GM13976 (cell line): ENCODE data around the gene SAMD8.
"Not testable (repeated sequence)": the region's sequence is repeated elsewhere in the genome, so short reads cannot be mapped to it uniquely, and the experiment has no call there.

Source experiments
- DNase-seq: peaks from one replicate; pipeline ENCODE4 v3.0.0; 2012; ENCODE audit warnings: low spot score
- in situ Hi-C: fragments of 300-500 bp; cut with MboI; formaldehyde crosslinking; loops from one replicate; pipeline ENCODE4 v1.12.0; 2022; ENCODE audit warnings: low sequenced_read_pairs, mixed read lengths, inconsistent platforms; ENCODE audit not compliant: unreplicated experiment
- TF ChIP-seq, protein P1 (sequence below): IDR thresholded peaks from 2 replicates; pipeline ENCODE4 v1.5.1; 2012; ENCODE audit warnings: borderline replicate concordance, mild to moderate bottlenecking; ENCODE audit not compliant: insufficient read depth; ENCODE audit errors: extremely low read depth, missing control alignments, control extremely low read depth

The SAMD8 gene

DNA sequence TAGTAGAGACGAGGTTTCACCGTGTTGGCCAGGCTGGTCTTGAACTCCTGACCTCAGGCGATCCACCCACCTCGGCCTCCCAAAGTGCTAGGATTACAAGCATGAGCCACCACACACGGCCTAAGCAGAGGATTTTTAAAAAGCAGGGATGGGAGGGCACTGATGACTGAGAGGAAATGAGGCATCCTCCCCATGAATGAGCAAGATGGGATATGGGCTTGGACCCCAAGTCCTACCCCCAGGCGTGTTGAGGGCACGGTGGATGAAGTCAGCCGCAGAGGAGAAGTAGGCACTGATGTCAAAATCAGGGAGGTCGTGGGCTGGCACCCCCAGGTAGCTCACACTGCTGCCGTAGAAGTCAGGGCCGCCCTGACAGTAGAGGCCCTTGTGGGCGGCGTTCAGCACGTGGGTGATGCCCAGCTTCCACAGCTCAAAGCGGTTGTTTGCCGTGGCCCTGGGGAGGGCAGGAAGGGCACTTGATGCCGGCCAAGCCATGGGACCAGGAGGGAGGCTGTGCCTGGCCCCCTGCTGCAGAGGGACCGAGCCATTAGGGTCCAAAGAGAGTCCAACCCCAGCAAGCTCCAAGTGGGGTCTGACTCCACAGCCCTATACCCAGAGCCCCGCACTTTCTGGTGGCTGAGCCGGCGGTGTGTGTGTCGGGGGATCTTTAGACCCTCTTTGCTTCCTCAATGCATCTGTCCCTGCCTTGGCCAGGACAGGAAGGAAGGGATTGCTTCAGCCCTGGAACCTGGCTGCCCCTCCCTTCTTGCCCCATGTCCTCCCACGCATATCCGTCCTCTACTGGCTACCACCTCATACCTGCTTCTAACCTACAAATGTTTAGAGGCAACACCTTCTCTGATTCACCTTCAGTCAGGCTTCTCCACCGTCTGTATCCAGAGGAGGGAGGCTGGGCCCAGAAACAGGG lies 3.4 kb upstream of the SAMD8 start:
- no peak for DNase-seq
- TF ChIP-seq, protein P1, sequence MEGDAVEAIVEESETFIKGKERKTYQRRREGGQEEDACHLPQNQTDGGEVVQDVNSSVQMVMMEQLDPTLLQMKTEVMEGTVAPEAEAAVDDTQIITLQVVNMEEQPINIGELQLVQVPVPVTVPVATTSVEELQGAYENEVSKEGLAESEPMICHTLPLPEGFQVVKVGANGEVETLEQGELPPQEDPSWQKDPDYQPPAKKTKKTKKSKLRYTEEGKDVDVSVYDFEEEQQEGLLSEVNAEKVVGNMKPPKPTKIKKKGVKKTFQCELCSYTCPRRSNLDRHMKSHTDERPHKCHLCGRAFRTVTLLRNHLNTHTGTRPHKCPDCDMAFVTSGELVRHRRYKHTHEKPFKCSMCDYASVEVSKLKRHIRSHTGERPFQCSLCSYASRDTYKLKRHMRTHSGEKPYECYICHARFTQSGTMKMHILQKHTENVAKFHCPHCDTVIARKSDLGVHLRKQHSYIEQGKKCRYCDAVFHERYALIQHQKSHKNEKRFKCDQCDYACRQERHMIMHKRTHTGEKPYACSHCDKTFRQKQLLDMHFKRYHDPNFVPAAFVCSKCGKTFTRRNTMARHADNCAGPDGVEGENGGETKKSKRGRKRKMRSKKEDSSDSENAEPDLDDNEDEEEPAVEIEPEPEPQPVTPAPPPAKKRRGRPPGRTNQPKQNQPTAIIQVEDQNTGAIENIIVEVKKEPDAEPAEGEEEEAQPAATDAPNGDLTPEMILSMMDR: no peak
- in situ Hi-C loops: no loop called here

DNA sequence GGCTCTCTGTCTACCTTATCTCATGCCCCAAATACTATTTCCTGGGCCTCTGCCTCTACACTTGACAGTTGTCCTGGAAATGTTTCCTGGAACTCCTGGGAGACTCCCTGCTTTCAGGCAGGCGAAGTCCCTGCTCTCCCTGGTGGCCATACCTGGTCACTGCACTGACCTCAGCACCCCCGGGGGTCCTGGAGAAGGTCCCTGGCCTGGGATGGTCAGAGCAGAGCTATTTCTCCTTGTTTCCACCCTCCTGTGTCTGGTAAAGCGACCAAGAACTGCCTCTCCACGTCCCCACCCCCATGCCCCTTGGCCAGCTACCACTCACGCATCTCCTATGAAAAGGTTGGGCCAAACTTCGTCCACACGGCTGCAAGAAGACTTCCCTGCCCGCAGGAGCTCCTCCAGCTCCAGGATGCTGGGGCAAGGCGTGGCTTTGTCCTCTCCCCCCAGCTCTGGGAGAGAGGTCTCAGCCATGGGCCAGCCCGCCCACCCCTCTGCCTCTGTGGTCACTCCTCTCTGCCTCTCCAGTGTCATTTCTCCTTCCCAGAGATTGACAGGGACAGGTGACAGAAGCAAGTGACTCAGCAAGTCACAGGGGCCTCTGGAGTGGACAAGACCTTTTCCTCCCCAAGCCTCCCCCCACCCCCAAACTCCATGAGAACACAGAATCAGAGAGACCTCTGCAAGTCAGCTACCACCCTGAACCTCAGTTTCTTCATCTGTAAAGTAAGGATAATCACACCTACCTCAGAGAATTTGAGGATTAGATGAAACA lies 2.6 kb upstream of the SAMD8 start:
- in situ Hi-C loops: no loop called here
- no peak for DNase-seq
- TF ChIP-seq, protein P1: peak; percentile 27

- no peak for DNase-seq
- TF ChIP-seq, protein P1: no peak
- in situ Hi-C loops: no loop called here
Observed at GRCh38 chr10:75109459-75109778, 2.0 kb upstream of the SAMD8 start.

DNA sequence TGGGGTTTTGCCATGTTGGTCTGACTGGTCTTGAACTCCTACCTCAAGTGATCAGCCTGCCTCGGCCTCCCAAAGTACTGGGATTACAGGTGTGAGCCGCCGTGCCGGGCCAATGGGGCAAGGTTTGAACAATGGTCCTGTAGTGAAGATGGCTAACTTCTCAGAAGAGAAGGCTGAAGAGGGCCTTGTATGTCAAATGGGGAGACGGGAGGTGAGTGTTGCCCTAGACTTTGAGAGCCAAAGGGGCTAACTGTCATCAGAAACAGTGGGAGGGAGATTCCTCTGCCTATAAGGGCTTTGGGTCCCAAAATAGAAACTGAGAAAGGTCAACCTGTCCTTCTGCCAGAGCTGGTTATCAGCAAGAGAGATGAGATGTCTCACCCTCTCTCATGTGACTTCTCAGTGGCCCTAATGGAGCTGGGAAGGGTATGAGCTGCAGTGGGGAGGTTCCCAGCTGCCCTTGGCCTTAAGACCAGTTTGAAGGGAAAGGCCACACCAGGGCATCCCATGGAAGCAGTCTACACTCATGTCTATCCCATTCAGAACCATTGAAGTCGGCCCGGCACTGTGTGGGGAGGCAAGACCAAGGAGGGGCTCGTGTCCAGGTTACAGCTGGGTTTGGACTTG lies 1.3 kb upstream of the SAMD8 start:
- TF ChIP-seq, protein P1: no peak
- in situ Hi-C loops: no loop called here

GRCh38 chr10:75111907-75112679 lies 637 bp downstream of the SAMD8 start:
- DNase-seq: peak; percentile 68
- in situ Hi-C loops: no loop called here
- TF ChIP-seq, protein P1: no peak

More for the DNA sequence above, 1.3 kb upstream of the SAMD8 start:
- DNase-seq: no peak

DNA sequence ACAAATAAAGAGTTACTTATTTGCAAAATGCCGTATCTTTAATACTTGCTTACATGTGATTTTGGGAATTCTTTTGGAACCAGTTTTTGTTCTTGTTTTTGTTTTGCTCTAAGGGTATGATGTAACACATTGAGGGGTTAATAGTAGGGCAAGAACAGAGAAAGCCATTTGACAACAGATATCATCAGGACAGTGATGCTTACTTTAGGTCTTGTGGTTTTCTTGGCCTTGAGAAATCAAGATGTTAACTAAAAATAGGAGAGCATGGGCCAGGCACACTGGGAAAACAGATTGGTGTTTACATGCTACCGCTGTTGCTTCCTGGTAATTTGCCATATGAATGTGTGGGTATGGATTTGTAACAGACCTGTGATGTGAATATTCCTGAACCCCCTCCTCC lies 3.7 kb downstream of the SAMD8 start:
- TF ChIP-seq, protein P1: no peak
- DNase-seq: no peak
- in situ Hi-C loops: no loop called here

- in situ Hi-C loops, DNase-seq: not testable (repeated sequence)
Observed at GRCh38 chr10:75116941-75117775, 5.7 kb downstream of the SAMD8 start.
